8988T (cell line): Measurements from ENCODE around the gene RALY.

Source experiments
- DNase-seq: peaks from one replicate; pipeline ENCODE4 v3.0.0; 2011

Gene RALY

DNA sequence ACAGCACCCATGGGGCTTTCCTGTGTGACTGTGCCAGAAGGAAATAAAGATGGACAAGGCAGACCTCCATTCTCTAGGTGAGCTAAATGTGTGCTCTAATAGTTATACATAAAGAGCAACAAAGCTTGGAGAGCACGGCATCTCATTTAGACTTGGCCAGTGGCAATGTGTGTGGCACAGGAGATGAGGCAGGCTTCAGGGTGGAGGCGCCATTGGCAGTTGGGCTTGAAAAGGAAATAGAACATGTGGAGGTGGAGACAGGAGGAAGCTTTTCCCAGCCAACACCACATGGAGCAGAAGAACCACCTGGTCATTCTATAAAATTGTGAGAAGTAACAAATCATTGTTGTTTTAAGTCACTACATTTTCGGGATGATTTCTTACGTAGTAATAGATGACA is 3.6 kb upstream of the RALY start:
- no peak for DNase-seq

DNA sequence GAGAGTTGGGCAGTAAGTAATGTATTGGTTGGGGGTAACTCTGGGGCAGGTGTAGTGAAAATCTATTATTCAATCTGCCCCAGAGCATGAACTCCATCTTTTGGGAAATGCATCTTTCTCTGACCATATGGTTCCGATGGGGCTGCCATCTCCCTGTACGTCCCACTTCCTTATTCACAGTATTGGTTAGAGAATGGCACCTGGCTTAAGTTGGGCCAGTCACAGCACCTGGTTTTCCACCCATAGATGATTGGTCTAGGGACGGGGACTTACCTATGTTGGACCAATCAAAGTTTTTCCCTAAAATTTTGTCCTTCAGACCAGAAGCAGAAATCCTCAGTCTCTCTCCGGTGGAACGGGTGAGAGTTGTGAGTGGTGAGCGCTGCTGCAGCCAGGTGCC is 2.2 kb upstream of the RALY start:
- no peak for DNase-seq

DNA sequence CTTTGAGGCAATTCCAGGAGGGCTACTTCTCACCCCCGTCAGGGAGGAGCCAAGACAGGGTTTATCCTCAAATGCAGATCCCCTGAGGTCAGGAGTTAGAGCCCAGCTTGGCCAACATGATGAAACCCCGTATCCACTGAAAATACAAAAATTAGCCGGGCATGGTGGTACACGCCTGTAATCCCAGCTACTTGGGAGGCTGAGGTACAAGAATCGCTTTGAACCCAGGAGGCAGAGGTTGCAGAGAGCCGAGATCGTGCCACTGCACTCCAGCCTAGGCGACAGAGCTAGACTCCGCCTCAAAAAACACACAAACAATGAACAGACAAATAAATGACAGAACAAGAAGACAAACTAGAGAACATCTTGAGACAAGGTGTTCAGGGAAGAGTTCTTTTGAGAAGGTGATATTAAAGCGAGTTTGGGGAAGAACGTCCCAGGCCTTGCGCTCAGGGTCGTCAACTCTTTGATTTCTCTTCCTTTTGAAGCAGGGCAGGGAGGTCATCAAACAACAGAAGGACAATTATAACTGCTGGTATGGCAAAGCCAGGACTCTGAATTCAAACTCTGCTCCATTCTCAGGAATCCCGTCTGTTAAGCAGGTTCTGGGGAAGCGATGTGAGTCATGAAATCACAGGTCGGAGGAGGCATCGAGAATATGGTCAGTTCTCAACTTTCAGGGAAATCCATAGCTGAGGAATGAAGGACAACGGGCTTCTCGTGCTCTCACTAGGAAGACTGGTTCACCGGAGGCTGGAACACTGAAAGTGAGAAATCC is 1.4 kb upstream of the RALY start:
- no peak for DNase-seq

DNA sequence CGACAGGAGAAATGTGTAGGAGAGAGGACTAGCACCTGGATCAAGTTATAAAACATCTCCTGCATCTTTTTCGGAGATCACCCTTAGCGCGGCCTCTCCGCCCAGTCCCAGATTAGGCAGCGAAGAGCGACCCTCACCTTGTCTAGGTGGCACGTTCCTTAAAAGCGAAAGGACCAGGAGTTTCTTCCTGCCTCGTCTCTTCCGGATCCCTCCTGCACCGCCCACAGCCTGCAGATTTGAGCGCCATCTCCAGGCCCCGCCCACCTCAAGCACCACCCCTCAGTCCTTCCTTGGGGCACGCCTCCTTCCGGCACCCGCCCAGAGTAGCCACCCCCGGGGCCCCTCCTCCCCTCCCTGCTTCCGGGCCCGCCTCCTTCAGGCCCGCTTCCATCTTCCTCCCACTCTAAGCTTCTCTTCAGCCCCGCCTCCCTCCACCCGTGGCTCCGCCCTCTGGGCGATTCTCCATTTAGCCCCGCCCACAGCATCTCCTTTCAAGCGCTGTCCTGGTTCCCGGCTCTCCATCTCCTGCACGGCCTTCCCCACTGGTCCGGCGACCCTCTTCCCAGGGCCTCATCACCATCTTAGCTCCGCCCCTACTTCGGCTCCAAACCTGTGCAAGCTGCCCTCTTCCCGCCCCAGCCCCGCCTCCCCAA is 662 bp upstream of the RALY start:
- peak; percentile 83 for DNase-seq

DNA sequence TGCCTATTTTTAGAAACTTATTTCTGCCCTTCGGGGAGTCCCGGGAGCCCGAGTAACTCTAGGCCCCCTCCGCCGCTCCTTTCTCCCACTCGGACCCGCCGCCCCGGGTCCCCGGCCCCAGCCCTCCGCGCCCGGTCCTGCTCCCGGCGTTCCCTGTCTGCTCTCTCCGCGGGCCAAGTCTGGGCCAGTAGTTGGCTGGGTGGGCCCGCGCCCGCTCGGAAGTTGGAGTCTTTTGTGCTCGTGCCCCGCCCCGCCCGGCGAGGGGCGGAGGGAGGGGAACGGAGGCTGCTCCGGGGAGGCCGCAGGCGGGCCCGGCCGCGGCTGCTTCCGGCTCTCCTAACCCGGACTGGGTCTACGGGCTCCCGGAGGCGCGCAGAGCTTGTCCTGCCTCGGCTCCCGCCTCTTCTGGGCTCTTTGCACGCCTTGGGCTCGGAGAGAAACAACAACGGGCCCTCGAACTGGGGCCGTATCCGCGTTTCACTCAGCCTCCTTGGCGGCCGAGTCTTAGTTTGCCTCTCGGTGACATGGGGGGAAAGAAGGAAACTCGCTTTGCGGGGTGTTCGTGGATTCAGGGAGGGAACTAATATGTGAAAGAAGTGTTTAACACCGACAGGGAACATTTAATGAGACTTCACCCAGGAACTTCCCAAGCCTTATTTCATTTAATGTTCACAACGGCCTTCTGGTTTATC is 657 bp downstream of the RALY start:
- peak; percentile 63 for DNase-seq

DNA sequence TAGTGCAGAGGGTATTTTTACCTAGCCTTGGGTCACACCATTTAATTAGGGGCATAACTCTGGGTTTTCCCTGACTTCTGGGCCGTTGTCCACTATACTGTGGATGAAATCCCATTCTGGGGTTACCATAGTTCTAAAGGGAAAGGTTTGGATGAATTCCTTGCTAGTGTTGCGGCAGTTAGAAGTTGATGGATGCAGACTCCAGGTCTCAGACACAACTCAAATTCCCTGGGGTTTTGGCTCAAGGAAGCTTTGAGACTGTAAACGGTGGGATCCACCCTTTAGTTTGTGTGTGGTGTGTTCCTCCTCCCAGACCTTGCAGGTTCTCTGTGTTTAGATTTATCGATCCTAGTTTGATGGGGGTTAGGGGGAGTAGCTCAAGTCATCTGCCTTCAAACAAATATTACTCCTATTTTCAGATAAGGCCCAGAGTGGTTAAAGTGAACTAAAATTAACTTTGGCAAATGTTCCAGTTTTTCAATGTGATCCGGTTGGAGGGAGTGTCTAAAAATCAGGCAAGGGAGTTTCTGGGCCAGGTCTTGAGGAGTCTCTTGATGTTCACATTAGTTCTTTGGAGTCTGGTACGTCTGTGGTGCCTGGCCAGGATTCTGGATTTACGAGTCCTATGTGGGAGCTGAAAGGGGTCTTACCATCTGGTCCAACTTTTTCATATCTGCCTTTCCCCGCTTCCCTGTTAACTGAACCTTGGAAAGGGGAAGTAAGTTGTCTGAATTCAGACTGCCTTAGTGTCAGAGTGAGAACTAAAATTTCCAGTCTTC is 1.5 kb downstream of the RALY start:
- DNase-seq = no peak

DNA sequence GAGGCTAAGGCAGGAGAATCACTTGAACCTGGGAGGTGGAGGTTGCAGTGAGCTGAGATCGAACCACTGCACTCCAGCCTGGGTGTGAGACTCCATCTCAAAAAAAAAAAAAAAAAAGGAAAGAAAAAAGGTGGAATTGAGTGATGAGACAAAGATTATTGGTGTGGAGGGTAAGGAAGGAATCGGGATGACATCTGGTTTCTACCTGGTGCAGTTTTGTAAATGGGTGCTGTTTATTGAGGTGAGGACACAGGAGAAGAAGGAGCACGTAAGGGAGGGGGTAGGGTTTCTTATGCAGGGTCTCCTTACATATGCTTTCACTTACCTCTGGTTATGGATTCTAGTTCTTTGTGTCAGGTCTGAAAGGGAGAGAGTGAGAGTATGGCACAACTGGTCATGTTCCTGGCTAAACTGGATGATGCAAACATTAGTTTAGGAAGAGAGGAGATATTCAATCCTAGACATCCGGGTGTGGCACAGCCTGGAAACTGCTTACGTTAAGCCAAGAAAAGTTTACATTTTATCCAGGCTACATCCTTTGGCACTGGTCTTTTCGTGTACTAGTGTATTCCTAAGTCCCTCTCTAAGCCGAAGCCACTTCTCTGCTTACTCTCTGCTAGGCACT is 5.4 kb downstream of the RALY start:
- DNase-seq = no peak

DNA sequence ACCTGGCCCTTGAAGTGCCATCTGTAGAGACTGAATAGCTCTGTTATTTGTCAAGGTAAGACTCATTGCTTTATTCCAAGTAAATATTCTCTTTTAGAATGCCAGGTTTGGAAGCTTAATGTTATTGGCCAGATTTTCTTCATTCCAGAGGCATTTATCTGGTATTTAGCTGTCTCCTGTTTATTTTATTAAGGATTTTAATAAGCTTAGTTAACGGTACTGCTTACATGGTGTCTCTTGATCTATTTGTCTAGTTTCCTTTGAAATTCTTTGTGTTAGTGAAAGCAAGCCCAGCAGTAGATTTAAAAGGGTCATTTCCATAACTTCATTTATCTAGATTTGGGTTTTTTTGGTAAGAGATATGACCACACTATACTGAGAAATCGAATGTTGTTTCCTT is 7.7 kb downstream of the RALY start:
- no peak for DNase-seq

DNA sequence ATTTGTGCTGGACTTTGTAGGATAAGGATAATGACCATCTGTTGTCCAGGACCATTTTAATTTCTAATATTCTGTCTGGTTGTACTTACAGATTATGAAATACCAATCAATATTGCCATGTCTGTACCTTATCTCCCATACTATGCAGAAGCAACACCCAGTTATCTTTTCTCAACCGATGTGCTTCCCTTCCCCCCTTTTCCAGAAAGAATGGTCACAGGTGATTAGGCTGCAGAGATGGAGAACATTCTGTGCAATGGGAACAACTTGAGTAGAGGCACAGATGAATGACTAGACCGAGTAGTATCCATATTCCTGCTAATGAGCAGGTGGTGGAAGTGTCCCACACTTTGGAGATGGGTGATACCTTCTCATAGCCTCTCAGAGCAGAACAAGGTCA is 10.5 kb downstream of the RALY start:
- DNase-seq = no peak

DNA sequence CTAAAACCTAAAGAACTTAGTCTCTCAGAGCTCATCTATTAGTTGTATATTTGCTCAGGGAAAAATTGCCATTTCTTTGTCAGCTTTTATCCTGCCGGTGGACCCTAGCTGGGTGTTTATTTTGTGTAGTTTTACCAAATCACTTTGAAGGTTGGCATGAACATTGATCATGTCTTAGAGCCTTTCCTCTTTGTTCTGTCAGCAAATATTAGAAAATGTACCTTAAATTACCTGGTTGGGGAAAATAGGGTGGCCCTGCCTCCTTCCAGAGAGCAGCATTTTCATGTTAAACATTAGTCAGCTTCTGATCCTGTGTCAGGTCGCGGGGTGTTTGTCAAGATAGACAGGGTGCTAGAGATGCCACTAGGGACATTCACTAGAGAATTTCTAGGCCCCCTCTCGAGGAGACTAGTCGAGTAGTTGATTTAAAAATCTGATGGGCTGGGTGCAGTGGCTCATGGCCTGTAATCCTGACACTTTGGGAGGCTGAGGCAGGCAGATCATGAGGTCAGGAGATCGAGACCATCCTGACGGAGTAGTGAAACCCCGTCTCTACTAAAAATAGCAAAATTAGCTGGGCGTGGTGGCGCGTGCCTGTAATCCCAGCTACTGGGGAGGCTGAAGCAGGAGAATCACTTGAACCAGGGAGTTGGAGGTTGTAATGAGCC is 11.2 kb downstream of the RALY start:
- DNase-seq = no peak

DNA sequence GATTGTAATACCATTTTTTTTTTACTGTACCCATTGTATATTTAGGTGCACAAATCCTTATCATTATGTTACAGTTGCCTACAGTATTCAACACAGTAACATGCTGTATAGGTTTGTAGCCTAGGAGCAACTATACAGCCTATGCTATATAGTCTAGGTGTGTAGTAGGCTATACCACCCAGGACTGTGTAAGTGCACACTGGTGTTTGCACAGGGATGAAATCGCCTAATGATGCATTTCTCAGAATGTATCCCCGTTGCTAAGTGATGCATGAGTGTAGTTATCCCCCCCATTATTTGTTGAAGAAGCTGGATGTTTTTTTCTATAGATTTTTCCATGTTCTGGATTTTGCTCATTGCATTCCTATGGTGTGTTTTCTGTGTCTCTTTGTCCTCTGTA is 12.9 kb downstream of the RALY start:
- DNase-seq = no peak

DNA sequence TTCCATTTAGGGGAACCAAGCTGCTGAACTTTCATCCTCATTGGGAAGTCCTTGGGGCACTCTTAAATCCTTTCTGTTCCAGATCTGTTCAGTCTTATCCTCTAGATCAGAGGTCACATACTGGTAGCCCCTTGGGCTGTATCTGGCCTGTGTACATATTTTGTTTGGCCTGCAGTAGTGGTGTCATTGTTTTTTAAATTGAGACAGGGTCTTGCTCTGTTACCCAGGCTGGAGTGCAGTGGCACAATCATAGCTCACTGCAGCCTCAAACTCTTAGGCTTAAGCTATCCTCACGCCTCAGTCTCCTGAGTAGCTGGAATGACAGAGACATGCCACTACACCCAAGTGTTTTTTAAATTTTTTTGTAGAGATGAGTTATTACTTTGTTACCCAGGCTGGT is 14.8 kb downstream of the RALY start:
- DNase-seq = no peak

DNA sequence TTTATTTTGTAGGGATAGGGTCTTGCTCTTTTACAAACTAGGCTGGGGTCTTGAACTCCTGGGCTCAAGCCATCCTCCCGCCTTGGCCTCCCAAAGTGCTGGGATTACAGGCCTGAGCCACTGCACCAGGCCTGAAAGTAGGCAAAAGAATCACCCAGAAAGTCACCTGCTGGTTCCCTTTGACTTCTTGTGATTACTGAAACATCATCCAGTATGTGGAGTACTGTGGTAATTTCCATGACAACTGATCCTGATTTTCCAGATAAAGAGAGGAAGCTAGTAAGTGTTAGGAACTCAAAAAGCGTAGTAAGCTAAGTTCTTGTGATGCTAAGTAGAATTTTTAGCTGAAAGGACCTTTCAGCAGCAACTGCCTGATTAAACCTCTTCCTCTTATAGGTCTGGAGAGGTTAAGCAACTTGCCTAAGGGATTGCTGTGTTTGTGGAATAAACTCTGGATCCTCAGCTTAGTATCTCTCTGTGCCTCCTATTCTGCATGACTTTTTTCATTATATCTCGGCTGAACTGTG is 16.8 kb downstream of the RALY start:
- no peak for DNase-seq

DNA sequence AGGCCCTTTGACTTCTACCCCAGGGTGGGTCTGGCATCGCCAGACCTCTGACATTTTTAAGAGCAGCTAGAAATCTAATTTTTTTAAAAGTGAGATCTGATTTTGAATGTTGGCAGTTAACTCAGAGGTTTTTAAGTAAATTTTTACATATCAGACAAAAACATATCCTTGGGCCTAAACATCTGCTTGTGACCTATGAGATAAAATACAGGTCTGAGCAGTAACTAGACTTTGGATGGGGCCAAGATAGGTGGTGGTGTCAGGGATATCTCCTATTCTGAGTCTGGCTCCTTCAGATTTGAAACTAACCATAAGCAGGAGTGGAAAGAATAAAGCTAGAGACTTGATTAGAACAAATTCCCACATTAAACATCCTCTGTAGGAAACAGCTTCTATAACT is 17.6 kb downstream of the RALY start:
- no peak for DNase-seq

DNA sequence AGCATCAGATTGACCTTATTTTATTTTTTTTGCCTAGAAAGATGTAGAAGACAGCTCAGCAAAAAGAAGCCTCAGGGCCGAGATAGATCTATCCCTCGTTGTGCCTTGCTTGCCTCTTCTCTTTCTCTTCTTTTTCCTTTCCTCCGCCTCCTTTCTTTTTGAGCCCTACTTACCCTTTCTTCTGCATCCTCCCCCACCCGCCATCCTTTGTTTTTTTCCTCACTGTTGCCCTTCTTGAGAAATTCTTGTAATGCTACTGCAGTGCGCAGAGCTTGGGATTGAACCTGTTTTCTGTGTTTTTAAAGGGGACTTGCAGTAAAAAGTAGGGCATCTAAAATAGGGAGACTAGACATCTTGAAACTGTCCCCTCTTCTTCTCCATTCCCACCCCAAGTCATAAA is 18.6 kb downstream of the RALY start:
- DNase-seq = no peak

DNA sequence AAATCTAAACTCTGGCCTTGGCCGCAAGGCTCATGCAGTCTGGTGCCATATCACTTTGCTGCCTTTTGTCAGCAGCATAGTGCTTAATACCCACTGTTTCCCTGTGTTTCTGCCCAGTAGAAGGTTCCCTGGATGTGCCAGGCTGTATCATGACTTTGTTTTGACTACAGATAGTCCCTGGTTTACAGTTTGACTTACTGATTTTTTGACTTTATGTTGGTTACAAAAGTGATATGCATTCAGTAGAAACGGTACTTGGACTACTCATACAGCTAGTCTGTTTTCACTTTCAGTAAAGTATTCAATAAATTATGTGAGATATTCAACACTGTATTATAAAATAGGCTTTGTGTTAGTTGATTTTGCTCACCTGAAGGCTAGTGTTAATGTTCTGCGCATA is 19.0 kb downstream of the RALY start:
- no peak for DNase-seq

DNA sequence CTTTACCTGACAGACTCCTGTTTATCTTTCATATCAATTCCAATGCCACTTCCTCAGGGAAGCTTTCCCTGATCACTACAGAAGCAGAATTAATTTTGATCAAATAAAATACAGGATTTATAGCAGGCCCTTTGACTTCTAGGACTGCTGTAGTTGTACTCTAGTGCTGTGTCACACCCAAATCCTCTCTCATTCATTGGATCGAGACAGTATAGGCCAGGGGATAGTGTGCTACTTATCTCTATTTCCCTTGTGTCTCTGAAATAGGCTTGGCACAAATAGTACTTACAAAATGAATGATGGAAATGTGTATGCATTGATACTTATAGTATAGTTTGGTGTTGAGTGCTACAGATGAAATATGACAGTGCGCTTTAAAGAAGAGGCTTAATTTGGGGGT is 19.8 kb downstream of the RALY start:
- DNase-seq = no peak

DNA sequence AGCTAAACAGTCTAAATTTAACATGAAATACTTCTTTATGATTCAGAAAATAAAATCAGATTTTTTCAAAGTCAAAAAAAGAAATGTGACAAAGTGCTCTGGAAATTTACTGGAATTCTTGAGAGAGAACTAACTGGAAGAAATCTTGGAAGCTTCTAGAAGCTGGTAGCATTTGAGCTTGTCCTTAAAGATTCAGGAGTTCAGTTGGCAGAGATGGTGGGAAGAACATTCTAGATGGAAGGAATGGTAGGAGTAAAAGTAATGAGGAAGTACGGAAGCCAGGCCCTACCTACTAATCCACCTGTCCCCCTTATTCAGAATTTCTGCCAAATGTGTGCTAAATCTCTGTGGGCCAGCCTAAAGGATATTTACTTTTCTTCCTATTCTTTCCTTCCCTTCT is 21.2 kb downstream of the RALY start:
- DNase-seq = no peak

DNA sequence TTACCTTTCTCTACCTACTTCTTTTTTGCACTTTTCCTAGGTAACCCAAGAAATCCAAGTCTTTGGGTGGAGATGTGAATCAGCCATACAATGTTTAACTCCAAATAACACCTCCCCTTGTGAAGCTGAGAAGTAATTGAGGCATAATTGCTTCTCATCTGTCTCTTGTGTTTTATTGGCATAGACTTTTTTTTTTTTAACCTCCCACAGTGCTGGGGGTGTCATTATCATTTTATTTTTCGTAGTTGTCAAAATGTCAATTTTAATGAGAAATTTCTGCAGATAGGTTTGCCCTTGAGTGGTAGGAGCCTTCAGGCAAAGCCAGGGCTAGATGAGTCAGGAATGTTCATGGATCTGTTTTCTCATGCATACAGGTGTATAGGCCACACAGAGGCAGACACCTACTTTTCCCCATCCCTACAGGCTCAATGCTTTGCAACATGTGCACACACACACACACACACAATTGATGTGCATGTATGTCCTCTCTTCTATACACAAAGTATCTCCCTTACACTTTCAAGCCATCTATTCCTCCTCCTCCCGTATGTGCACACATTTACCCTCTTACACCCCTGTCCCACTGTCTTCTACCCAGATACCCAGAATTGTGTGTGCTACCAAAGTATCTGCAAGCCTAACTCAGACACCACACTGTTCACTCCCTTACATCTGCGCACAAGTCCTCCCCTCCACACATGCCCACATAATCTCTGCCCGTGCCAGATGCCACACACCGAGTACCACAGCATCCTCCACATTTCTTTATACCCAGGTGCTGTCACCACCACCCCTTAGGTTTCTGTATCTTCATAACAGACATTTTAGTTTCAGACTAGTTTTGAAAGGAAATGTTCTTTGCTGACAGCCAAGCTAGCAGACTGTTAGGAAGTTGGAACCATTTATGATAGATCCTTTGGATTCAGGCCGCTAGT is 22.0 kb downstream of the RALY start:
- no peak for DNase-seq

DNA sequence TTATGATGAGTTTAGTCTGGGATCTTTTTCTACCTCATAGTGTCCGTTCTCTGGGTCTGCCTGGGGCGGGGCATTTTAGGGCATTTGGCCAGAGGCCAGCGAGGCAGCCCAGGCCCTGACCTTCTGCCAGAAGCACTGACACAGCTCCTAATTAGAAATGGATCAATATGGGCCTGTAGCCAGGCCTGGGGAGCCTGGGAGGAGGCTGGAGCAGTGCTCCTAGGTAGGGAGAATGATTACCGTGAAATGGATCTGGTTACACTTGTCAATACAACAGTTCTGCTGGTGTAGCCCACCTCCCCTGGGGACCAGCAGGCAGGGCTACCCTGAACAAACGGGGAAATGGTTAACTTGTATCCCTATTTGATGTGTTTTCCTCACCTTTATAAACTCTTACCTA is 23.0 kb downstream of the RALY start:
- DNase-seq = no peak

DNA sequence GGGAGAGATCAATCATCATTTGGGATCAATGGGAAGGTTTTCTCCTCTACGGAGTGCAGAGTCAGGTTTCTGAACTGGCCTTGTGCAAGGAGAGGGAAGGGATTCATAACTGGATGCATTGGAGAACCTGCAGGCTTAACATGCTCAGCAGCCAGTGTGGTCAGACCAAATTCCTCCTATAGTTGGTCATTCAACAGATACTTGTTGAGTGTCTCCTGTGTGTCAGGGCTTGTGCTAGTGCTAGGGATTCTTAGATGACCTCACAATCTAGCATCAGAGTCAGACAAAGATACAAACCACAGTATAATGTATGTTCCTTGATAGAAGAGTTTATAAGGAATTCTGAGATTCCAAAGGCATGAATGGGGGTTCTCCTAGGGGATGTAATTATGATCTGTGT is 23.9 kb downstream of the RALY start:
- no peak for DNase-seq
